GM19324 (cell line): ENCODE measurements around the gene KLRC3.
"Not testable (repeated sequence)": the region's sequence is repeated elsewhere in the genome, so short reads cannot be mapped to it uniquely, and the experiment has no call there.

ENCODE experiments used
- ATAC-seq: cut with Tn5 transposase; IDR thresholded peaks from one replicate; pipeline ENCODE4 v1.9.1; 2021; ENCODE audit warnings: mild to moderate bottlenecking, moderate library complexity; ENCODE audit not compliant: unreplicated experiment, low FRiP score

Gene KLRC3

DNA sequence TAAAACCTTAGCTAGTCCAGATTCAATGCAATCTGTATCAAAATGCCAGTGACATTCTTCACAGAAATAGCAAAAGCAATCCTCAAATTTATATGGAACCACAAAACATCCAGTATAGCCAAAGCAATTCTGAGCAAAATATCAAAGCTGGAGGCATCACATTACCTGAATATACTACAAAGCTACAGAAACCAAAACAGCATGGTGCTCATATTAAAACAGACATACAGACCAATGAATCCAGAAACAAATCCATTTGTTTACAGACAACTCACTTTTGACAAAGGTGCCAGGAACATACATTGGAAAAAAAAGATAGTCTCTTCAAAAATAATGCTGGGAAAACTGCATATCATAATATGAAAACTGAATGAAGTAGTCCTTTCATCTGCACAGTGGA is 15.6 kb downstream of the KLRC3 start:
- ATAC-seq = no peak

DNA sequence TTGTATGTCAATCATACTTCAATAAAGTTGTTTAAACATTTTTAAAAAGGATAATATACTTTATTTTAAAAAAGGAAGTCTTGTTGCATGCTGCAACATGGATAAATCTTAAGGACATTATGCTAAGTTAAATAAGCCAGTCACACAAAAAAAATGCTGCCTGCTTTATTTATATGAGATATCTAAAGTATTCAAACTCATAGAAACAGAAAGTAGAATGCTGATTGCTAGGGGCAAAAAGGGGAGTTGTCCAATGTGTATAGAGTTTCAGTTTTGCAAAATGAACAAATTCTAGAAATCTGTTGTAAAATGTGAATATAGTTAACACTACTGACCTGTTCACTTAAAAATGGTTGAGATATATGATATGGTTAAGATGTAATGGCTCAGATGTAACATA is 19.6 kb downstream of the KLRC3 start:
- ATAC-seq = no peak

DNA sequence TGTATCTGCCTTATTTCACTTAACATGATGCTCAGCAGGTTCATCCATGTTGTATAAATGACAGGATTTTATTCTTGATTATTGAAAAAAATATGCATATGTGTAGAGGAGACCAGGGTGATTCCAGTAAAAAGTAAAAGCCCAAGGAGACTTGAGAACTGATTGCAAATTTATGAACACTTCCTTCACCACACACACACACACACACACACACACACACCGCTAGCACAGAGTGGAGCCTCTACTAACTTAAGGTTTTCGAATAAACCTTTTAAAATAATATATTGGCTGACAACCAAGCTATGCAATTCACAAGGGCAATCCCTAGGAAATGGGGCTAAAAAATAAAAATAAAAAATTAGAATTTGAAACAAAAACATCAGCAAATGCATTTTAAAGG is 22.2 kb downstream of the KLRC3 start:
- ATAC-seq = no peak

DNA sequence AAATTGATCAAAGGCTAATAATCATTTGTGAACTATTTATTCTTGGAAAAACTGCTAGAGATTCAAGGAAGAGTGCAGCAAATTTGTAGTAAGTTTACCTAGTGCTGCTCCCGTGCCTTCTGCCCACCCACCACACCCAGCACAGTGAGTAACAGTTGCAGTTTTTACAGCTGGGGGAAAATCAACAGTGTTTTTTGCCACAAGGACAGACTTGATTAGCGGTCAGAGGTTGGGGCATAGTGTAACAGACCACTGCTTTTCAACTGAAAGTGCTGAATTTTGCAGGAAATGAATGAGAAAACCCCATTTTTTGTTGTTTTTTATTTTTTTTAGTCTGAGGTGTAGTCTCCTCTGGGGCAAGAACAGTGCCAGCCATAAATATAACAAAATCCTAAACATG is 23.1 kb downstream of the KLRC3 start:
- ATAC-seq = no peak

DNA sequence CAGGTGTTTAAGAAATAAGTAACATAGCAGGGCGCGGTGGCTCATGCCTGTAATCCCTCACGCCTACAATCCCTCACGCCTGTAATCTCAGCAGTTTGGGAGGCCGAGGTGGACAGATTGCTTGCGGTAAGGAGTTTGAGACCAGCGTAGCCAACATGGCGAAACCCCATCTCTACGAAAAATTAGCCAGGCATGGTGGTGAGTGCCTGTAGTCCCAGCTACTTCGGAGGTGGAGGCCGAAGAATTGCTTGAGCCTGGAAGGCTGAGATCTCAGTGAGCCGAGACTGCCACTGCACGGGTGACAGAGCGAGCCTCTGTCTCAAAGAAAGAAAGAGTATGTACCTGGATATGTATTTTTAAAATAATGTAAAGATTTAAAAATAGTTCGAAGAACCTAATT is 24.2 kb downstream of the KLRC3 start:
- ATAC-seq = not testable (repeated sequence)

DNA sequence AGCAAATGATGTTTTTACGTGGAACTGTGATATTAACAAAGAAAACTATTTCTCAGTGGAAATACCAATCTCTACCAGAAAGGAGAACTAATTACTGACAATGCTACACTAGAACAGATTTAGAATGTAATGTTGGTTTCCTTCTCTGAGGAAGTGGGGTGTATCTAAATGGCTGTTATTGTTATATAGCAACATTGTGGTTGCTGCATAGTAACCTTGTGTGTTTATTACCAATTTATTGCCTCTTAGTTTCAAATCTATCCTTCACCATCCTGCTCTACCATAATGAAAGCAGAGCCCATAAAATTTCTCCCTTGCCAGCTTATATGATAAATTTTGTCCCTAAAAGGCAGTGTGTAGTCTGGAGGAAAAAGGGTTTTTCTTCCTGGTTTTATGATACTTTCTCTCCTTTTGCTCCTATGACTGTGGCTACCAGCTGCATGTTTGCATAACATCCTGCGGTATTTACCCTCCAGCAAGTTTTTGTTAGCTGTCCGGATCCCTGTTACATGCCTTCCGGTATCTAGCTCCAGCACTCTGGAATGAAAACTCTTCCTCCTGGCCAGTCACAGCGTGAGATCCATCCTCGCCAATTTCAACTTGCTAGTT is 24.9 kb downstream of the KLRC3 start:
- ATAC-seq = peak; percentile 68

DNA sequence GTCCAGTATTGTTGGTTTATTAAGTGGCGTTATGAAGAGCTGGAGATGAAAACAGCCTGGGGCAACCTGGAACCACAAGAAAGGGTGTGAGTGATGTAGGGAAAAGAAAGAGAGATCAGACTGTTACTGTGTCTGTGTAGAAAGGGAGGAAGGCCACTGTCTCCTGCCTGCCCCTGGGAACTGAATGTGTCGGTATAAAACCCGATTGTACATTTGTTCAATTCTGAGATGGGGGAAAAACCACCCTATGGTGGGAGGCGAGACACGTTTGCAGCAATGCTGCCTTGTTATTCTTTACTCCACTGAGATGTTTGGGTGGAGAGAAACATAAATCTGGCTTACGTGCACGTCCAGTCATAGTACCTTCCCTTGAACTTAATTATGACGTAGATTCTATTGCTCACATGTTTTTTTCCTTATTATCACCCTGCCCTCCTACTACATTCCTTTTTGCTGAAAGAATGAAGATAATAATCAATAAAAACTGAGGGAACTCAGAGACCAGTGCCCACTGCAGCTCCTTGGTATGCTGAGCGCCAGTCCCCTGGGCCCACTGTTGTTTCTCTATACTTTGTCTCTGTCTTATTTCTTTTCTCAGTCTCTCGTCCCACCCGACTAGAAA is 25.8 kb downstream of the KLRC3 start:
- not testable (repeated sequence) for ATAC-seq

DNA sequence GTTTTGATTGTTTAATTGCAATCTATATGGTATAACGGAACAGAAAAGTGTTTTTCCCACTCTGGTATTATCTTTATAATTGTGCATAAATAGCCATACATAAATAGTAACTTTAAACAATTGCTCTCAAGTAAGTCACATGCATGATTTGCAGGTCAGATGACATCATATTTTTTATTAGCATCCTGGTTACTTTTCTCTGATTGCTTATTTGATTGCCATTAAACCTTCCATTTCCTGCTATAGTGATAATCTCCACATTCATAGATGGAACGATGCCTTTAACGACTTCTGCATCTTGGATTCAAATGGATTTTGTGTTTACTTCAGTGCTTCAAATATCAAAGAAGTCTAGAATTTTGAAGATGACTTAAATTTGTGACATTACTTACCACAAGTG is 27.1 kb downstream of the KLRC3 start:
- ATAC-seq = no peak

DNA sequence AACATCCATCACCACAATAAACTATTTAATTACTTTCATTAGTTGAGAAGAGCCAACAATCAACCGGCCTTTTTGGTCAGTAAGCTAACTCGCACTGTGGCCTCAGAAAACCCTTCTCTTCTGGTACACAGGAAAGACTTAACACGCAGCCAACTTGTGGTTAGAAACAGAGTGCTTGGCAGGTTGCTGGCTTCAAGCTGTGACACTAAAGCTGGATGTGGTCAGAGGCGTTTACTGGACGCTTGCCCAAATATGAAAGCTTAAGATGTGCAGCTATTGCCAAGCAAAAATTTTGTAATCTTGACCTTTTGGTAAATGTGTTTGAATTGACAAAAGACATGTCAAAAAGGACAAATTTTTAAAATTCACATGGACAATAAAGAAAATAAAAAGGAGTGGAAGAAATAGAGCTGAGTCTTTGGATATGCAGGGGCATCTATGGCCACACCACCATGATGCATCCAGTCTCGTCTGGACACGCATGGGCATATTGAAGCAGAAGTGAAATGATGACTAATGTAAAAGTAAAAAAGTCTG is 27.9 kb downstream of the KLRC3 start:
- peak; percentile 68 for ATAC-seq

DNA sequence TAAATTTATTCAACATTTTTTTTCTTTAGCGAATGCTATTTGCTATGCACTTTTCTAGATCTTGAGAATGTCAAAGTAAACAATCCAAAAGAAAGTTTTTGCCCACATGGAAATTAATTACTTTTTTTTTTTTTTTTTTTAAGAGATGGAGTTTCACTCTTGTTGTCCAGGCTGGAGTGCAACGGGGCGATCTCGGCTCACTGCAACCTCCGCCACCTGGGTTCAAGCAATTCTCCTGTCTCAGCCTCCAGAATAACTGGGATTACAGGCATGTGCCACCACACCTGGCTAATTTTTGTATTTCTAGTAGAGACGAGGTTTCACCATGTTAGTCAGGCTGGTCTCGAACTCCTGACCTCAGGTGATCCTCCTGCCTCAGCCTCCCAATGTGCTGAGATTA is 29.4 kb downstream of the KLRC3 start:
- ATAC-seq = not testable (repeated sequence)

DNA sequence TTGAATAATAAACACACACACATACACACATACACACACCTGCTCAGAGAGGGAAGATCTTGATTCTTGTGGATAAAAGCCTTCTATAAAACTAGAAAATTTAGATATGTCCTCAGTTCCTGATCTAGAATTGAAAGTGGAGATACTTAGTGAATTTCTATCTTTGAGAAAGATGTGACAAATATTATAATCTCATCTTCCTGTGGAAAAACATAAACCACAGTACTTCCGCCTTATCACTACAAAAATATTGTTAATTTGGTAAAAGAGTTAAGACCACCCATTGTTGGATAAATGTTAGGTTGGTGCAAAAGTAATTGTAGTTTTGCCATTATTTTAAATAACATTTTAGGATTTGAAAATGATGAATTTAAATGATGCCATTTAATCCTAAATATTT is 30.5 kb downstream of the KLRC3 start, which contains the start of gene KLRK1:
TSS of gene KLRK1 (minus strand) at position 138 of the 400 bp plus-strand sequence. CDS start 1,231 bp downstream, outside the sequence.
- no peak for ATAC-seq

DNA sequence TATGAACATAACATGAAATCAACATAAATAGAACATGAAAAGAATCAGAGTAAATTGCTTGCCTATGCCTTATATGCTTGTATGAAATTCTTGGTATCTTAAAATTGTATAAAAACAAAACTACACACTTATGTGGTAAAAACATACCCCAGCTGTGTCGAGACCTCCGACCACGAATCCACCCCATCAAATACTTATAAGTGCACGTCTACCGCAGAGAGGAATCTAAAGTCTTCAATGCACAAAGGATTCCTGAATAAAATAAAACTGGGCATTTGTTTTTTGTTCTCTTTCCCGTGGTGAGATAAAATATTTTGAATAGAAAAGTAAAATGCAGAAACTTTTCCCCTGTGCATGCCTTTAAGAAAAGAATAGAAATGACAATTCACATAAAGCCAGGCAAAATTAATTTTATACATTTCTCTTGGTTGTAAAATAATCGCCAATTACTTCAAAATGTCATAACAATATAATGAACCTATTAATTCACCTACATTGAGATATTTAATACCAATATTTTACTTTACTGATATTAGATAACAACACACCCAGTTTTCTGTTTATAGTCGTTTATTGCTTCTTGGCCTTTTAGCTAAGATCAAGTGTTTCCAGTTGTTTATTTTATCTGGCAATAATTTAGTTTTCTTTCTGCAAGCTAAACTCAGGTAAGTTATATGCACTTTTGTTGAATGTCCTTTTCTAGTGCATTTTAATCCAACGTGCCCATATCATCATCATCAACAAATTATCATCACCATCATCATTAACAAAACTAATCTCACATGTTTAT is 31.6 kb downstream of the KLRC3 start:
- ATAC-seq = no peak

DNA sequence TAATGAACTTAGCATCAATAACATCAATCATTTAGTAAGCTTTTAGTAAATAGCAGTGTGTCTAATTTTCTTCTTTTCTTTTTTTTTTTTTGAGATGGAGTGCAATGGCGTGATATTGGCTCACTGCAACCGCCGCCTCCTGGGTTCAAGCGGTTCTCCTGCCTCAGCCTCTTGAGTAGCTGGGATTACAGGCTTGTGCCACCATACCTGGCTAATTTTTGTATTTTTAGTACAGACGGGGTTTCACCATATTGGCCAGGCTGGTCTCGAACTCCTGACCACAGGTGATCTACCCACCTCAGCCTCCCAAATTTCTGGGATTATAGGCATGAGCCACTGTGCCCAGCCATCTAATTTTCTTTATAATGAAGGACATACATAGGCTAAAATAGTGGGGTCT is 32.9 kb downstream of the KLRC3 start:
- not testable (repeated sequence) for ATAC-seq

DNA sequence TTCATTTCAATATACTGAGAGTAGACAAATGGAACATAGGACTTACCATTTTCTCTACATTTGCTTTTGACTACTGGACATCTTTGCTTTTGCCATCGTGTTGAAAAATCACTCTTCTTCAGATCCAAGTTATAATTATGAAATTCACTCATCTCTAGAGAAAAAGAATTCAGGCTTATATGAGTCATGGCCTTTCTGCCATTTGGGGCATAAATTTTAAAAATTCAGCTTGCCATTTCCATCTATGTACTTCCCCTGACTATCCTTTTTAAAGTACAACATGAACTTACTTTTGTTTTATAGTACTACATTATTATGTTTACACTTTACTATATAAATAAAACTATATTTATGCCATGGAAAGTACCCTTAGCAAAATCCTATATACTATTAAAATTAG is 33.5 kb downstream of the KLRC3 start:
- ATAC-seq = no peak

DNA sequence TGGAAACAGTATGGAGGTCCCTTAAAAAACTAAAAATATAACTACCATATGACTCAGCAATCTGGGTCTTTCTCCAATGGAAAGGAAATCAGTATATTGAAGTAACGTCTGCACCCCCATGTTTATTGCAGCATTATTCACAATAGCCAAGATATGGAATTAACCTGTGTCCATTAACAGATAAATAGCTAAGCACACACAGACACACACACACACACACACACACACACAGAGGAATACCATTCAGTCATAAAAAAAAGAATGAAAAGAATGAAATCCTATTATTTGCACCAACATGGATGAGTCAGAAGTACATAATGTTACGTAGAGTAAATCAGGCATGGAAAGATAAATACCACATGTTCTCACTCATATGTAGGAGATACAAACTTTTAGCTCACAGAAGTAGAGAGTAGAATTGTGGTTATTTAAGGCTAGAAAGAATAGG is 35.2 kb downstream of the KLRC3 start:
- ATAC-seq = no peak

DNA sequence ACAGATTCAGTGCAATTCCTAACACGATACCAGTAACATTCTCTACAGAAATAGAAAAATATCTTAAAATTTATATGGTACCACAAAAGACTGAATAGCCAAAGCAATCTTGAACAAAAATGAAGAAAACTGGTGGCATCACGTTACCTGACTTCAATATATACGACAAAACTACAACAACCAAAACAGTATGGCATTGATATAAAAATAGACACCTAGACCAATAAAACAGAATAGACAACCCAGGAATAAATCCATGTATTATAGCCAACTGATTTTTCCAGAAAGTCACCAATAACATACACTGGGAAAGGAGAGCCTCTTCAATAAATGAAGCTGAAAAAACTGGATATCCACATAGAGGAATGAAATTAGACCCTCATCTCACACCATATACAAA is 36.2 kb downstream of the KLRC3 start:
- no peak for ATAC-seq

DNA sequence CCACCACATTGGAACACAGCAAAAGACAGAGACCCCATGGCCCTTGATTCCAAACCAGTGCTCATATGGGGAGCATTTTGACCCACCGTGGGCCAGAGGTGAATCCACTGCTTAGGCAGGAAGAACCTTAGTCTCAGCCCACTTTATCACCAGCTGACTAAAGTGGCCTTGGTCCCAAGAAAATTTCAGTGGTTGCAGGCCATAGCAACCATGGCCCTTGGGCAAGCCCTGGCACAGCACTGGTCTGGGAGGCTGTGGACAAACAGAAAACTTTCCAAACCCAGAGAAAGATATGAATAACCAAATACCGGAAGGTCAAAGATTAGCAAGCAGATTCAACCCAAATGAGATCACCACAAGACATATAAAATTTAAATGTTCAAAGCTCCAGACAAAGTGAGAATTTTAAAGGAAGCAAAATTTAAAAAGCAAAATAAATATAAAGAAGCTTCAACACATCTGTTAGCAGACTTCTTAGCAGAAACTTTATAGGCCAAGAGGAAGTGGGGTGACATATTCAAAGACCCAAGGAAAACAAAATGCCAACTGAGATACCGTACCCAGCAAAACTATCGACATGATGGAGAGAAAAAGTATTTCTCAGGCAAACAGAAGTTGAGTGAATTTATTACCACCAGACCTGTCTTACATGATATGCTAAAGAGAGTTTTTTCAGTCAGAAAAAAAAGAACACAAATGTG is 38.3 kb downstream of the KLRC3 start:
- no peak for ATAC-seq

DNA sequence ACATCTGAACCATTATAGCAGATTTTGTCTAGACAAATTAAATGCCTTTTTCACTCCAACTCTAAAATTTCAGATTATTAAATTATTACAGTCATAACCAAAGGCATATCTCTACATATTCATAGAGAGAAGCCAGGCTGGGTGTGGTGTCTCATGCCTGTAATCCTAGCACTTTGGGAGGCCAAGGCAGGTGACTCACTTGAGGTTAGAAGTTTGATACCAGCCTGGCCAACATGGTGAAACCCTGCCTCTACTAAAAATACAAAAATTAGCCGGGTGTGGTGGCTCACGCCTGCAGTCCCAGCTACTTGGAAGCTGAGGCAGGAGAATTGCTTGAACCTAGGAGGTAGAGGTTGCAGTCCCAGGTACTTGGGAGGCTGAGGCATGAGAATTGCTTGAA is 41.7 kb downstream of the KLRC3 start:
- not testable (repeated sequence) for ATAC-seq

DNA sequence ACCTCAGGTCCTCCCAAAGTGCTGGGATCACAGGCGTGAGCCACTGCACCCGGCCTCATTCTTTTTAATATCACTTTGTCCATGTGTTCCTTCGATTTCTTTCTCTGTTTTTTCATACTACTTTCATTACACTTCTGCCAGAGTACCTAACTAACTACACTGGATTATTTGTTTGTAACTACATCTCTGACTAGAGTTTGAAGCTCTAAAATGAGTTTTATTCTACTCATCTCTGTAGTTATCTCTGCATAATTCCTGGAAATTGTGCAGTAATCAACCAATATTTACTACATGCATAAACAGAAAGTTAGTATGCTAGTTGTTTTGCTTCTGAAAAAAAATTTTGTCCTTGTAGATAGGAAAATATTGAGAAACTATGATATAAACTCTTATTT is 45.8 kb downstream of the KLRC3 start:
- ATAC-seq = no peak

DNA sequence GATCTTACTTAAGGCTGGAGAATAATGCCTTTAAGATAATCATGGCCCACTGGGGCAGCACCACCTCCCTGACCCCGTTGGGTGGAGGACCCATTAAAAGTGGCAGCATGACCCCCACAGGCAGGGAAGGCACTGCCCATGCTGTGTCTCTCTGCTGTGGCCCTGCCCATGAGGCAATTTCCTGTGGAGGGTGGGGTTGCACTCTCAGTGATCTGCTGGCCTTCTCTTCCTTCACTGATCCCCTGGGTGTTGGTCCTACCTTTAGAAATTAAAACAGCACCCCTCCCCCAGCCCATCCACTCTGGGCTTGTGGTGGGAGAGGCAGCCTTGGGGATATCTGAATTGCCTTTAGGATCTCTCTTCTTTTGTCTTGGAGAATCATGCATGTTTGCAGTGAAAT is 47.8 kb downstream of the KLRC3 start:
- ATAC-seq = no peak
